Activated CD4-positive, alpha-beta T cell treated with anti-CD3 and anti-CD28 coated beads for 1 hour (primary cell): Measurements from ENCODE around the gene TMEM59.
"Not testable (repeated sequence)": the region's sequence is repeated elsewhere in the genome, so short reads cannot be mapped to it uniquely, and the experiment has no call there.

Experiments
- DNase-seq: peaks from one replicate; pipeline ENCODE4 v3.0.0-alpha.2; 2020

TMEM59 gene, protein sequence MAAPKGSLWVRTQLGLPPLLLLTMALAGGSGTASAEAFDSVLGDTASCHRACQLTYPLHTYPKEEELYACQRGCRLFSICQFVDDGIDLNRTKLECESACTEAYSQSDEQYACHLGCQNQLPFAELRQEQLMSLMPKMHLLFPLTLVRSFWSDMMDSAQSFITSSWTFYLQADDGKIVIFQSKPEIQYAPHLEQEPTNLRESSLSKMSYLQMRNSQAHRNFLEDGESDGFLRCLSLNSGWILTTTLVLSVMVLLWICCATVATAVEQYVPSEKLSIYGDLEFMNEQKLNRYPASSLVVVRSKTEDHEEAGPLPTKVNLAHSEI

DNA sequence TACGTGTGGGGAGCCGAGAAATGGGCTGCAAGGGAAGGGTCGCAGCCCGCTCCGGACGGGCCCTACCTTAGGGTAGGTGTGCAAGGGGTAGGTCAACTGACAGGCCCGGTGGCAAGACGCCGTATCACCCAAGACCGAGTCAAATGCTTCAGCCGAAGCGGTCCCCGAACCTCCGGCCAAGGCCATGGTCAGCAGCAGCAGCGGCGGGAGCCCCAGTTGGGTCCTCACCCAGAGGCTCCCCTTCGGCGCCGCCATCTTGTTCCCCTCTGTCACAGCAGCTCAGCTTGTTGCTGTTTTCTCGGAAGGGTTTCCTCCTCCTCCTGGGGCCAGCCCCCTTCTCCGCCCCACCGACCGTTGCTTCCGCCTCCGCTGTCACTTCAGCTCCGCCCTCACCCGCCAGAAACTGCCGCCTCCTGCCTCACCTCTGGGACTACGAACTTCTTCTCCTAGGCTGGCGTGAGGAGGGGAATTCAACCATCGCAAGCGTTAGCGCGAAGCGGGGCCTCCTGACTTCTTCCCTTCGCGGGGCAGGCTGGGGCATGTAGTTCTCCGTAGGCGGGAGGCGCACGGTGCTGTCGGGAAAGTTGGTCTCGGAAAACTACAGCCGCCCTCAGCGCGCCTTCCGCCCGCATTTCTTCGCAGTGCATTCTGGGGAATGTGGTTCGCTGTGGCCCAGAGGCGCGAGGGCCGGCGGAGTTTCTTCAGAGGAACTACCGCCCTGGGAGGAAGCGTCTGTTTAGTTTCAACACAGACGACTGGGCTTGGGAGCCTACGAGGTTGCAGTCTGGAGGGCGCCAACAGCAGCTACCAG, at the start of gene TMEM59, which contains the start of gene TCEANC2:
TSS of gene TMEM59 (minus strand) at position 271 of the 811 bp plus-strand sequence. CDS start at position 255, 16 bp downstream.
TSS of gene TCEANC2 (plus strand) at position 675 of the 811 bp plus-strand sequence. CDS start 815 bp downstream, outside the sequence.
- peak; percentile 95 for DNase-seq

DNA sequence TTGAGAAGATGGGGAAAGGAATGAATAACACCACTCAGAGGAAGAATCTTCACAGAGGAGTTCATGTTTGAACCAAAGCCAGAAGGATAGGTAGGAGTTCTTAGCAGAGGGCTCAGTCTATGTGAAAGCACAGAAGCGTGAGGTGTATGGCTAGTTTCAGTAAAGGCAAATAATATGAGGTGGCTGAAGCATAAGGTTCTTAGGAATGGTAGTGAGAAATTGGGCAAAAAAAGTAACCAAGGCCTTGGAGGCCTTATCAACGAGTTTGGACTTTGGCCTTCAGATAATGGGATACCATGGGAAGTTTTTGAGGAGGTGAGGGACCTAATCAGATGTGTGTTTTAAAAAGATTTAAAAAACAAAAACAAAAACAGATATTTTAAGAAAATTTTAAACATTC, 47.5 kb upstream of the TMEM59 start:
- DNase-seq, result no peak

DNA sequence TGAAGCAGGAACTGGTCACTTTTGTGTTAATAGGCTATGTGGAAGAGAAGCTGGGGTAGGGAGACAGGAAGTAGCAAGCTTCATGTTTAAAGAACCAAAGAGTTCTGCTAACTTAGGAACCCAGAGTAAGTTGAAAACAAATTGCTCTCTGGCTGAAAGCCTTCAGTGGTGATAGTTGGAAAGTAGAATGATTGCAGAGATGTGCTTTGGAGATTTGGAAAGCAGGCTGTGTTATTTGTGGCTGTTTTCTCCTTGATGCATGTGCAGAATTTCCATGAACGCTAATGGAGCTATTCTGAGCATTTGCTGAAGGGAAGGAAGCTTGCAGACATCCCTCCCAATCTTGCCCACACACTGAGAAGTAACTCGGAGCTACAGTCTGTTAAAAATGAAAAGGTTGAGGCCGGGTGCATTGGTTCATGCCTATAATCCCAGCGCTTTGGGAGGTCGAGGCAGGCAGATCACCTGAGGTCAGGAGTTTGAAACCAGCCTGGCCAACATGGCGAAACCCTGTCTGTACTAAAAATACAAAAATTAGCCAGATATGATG, 46.1 kb upstream of the TMEM59 start:
- no peak for DNase-seq

DNA sequence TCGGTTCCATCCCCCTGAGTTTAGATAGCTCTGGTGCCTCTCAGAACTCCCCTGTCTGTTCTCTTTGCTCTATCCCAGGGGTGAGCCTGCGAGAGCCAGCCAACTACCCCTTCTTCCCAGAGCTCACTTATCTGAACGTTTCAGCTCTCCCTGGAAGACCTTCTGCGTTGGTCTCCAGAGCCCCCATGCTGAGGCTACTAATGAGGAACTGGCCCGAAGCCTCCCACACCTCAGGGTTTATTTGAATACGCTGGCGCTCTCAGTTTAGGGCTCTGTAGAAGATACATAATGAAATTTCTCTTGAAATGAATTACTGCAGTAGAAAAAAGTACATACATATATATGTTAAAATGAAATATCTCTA, 43.9 kb upstream of the TMEM59 start:
- no peak for DNase-seq

DNA sequence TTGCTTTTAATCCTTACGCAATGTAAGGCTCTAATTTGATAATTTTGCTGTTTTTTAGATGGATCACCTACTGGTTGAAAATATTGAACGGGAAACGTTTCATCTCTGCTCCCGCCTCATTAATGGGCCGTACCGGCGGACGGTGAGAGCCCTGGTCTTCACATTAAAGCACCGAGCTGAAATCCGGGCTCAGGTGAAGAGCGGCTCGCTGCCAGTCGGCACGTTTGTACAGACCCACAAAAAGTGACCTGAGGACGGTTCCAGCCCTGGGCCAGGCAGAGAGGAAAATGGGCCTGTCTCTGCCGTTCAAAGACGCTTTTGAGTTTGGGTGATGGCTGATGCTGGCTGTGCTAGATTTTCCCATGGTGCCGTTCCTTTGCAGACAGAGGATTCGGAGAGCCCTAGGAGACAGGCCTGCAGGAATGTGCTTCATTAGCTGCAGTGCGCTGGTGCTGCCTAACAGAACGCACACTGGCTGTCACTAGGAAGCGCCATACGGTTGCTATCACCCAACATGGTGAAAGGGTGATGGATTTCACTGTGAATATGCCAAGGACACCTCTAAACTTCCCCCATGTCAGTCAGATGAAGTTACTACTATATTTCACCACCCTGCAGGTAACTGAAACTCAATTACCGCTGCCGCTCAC, 43.3 kb upstream of the TMEM59 start:
- DNase-seq, result no peak

DNA sequence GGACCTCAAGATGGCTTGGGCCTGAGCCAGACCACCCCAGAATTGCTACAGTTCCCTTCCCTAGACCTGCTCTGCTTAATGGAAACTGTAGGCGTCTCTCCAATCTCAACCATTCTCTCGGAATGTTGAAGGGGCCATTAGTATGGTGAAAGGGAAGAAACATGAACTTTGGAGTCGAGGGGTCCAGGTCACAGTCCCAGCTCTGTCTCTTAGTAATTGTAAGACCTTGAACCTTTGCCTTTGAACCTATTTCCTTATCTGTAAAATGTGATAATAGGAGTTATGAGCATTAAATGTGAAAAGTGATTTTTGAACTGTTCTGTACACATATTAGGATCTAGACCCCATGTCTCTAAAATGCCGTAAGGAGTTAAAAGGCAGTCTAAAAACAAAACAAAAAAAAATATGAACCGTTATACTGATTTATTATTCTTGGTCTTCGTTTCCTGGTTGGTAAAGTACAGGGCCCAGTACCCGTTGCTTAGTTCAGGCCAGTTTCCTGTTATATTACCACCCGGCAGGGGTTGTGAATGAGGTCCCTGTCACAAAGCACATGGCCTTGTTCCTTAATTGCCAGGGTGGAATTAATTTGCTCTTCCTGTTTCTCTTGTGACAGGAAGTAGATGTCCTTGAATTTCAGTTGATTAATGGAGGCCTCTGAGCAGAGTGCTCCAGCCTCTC, 42.7 kb upstream of the TMEM59 start:
- DNase-seq, result no peak

DNA sequence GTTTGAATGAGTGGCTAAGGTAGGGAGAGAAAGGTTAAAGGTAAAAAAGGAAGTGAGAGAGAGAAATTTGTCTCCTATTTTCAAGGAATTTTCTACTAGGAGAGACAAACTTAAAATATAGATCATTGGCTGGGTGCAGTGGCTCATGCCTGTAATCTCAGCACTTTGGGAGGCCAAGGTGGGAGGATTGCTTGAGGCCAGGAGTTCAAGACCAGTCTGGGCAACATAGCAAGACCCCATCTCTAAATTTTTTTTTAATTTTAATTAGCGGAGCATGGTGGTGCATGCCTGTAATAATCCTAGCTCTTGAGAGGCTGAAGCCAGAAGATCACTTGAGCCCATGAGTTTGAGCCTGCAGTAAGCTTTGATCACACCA, 41.7 kb upstream of the TMEM59 start:
- DNase-seq, result not testable (repeated sequence)

DNA sequence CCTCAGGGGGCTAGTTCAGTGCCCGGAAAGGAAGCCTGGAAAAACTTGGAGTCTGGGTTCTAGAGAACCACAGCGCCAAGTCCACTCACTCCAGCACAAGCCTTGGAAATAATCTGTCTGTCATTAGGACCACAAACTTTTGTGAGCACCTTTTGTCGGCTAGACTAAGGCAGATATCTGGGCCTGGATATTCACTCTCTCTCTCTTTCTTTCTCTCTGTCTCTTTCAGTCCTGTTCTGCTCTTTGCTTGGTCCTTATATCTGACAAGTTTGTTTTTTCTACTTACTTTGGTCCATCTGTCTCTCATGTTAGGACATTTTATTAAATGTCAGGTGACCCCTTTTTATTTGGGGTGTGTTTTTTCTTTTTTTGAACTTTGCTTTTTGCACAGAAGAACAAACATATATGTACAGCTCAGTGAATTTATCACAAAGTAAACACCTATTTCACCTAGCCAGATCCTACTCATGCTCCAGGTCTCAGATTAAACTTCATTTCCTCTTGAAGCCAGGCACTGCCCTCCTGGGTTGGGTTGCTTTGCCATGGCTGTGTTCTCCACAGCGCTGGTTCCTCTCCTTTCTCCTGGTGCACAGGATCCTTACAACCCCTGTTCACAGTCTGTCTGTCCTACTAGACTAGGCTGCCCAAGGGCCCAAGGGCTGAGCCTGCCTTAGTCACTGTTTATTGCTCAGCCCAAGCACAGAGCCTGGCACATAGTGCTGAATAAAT, 41.2 kb upstream of the TMEM59 start:
- DNase-seq, result no peak

DNA sequence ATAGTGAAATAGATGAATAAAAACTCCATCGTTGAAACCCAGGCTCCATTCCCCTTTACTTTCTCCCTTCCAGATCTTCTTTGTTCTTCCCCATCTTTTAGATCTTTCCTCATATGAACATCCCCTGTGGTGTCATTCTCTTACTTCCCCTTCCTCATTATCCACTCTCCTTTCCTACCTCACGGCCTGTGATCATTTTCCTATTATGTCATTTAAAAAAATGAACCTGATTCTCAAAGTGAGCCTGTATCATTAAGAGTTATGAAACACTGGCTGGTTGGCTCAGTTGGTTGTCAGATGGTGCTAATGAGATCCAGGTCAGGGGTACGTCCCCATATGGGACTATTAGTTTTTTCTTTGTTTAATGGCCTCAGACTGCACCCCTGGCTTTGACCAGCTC, 38.7 kb upstream of the TMEM59 start:
- no peak for DNase-seq

DNA sequence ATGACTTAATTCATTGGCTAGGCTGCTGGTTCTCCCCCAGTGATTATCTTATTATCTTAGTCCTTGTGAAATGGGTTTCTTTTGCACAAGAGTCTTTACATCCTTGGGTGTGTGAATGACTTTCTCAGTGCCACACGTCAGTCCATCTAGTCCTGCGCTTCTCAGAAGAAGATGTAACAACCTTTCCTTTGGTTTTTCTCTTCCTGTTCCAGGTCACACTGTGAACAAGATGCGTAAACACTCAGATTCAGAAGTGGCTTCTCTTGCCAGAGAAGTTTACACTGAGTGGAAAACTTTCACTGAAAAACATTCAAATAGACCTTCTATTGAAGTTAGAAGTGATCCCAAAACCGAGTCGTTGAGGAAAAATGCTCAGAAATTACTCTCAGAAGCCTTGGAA, 35.4 kb upstream of the TMEM59 start:
- no peak for DNase-seq

DNA sequence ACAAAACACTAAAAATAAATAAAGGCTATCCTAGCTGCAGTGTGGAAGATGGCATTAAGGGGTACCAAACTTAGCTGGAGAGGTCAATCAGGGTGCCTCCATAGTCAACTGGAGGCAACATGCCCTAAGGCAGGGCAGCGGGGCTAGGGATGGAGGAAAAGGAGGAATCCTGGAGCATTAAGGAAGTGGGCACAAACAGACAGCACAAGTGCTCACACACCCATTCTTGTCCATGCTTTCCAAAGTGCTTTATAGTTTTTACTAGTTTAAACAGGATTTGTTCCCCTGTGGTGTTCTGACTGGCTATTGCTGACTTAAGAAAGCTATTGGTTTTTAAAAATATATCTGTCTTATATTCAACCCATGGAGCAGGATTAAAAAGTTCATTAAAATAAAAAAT, 33.8 kb upstream of the TMEM59 start:
- DNase-seq, result no peak

DNA sequence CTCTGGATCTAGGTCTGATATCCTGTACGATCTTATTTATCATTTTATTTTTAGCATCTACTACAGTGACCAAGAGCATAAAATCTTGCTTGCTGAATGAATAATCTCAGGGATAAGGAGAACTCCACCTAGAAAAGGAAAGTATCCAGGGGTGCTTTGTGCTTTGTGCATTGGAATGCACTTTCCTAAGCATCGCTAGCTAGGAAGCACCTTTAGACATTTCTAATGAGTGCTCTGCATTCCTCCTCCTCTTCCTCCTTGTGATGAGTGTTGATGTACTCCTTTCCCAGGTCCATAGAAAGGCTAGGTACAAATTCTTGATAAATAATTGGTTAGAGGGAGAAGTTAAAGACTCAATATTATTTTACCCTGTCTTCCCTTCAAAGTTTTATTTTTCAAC, 31.8 kb upstream of the TMEM59 start:
- DNase-seq, result no peak

DNA sequence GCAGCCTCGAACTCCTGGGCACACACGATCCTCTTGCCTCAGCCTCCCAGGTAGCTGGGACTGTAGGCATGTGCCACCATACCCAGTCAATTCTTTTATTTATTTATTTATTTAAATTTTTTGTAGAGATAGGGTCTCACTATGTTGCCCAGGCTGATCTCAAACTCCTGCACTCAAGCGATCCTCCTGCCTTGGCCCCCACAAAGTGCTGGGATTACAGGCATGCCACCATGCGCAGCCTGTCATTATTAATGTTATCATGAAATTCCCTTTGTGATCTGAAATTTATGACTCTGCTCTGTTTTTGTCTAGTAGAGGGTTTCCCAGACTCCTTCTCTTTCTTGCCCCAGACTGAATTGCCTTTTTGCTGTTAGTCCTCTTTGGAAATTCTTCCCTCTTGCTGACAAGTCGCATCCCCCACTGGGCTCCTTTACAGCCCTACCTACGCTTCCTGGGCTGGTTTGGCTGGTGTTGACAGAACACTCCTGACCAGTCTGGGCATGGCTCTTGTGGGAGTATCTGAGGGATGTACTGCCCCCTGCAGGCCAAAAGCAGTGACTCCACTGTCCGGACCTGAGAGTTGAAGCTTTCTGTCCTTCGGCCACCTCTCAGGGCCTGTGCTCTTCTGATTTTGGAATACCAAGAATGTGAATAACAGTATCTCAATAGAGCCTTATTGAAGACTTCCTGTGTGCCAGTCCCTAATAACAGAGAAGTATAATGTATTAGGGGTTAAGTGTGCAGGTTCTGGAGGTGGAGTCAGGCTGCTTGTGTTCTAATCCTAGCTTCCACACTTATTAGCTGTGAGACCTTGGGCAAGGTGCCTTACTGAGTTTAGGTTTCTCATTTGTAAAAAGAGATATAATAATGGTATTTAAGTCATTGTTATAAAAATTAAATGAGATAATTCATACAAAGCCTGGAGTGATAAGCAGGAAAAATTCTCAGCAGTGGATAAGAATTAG, 28.6 kb upstream of the TMEM59 start:
- peak; percentile 29 for DNase-seq

DNA sequence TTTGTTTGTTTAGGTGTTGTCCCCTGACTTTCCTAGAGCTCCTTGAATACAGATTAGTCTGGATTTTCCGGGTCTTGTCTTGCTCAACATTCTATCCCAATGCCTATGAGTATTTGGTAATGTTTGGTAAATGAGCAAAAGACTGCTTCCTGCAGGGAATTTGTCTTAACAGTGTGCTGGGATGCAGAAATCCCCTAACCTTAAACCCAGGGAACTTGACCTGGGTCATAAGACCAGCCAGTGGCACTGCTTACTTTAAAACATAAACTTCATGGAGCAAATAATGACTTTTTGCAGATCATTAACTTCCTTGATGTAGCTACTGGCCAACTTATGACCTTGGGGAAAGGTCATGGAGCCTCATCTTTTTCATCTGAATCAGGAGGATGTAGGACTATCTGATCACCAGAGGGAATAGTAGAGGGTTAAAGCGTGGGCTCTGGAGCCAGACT, 27.6 kb upstream of the TMEM59 start:
- DNase-seq, result no peak

DNA sequence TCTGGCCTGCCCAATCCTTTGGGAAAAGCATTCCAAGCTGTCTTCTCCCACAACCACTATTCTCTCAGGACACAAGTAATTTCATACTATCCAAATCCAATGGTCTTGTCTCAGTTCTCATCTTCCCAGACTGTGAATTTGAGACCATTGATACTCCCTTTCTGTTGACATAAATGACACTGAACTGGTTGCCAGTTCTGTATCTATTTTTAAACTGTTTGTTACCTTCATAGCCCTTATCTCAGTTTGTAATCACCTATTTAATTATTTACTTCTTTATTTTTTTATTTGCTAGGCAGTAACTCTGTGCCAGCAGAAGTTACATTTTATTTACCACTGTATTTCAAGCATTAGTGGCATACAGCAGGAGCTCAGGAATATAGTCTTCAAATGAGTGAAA, 24.4 kb upstream of the TMEM59 start:
- DNase-seq, result no peak

DNA sequence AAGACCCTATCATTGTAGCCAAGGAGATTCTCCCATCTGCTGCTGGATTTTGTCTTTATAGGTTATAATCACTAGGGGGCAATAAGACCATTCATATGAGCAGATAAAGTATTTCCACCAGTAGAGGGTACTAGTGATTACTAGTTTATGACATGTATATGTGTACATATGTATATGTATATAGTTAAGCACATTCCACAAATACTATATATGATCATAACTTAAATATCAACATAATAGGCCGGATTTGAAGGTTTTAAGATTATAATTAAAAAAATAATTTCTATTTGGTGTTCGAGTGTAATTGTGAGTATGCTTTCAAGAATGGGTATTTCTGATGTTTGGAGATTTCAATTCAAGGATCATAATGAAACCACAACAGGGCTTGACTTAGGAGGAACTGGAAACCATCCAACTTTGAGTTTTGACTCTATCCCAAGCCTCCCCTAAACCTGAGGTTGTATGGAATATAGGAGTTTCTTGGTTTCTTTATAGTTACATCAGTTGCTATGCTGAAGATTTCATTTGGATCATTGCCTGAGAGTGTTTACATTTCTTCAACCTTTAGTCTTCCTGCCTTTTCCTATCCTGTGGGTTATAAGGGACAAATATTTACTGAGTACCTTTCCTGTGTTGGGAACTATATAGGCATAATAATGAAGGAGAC, 17.3 kb upstream of the TMEM59 start:
- DNase-seq, result no peak

DNA sequence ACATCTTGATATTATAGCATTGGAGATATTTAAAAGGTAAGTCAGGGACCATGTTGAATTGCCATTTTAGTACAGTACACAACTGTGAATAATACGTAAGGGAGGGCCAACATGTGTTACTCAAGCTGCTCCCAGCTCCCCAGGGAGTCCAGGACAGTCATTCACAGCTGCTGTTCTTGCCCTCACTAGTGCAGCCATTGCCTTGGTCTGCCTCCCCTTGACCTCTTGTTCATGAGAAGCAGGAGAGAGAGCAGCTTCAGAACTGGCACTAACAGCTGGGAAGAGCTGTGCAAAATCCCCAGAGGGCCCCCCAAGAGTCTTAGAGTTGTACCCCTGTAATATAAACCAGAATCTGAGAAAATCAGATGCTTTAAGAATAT, 16.8 kb upstream of the TMEM59 start:
- no peak for DNase-seq

DNA sequence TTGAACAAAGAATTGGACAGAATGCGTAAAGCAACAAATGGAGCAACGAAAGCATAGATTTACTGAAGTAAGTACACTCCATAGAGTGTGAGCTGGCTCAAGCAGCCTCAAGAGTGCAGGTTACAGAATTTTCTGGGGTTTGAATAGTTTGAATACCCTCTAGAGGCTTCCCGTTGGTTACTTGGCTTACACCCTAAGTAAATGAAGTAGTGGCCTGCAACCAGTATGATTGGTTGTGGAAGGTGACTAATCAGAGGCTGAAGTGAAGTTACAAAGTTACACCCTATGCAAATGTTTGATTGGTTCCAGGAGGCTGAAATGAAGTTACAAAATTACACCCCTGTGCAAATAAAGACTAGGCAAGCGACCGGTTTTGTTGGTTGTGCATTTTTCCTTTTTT, 11.3 kb upstream of the TMEM59 start:
- DNase-seq, result no peak

DNA sequence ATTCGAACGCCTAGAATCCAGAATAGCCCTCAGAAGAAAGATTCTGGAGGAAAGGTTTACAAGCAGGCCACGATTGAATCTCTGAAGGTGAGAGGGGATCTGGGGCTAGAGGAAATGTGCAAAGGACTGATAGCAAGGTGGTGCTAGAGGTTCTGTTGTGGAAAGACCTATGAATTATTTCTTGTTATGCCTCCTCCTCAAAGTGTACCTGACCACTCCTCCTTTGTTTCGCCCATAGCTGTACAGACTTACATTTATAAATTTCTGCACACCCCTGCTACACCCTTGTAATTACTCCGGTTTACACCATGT, 1.4 kb upstream of the TMEM59 start:
- DNase-seq, result no peak

DNA sequence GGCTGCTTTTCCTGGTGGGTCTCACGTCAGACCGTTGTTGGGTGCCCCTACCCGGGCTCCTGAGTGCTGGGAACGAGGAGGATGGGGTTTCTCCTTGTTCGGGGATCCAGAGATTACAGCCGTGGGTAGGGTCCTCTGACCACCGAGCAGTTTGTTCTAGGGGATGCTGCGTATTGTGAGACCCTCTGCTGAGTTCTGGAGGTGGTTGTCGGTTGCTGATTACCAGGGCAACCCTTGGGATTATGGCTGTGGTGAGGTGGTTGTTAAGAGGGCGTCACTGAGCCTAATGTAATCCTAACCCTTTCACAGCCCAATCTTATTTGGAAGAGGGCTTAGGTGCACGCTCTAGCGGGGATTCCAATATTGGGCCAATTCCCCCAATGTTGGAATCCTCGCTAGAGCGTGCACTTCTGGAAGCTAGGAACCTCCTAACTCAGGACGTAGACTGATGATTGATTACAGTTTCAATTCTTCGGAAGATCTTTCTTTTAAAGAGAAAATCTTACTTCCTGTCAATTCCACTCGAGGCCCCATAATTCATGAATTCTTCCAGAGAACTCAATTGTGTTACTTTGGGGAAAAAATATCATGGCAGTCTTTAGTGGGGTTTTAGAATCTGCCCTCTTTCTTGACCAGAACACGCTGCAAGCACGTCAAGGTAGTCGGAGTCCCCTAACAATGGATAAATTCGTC, 887 bp upstream of the TMEM59 start:
- no peak for DNase-seq
